Measurements from ENCODE around the gene LHFPL6.

The LHFPL6 gene

DNA sequence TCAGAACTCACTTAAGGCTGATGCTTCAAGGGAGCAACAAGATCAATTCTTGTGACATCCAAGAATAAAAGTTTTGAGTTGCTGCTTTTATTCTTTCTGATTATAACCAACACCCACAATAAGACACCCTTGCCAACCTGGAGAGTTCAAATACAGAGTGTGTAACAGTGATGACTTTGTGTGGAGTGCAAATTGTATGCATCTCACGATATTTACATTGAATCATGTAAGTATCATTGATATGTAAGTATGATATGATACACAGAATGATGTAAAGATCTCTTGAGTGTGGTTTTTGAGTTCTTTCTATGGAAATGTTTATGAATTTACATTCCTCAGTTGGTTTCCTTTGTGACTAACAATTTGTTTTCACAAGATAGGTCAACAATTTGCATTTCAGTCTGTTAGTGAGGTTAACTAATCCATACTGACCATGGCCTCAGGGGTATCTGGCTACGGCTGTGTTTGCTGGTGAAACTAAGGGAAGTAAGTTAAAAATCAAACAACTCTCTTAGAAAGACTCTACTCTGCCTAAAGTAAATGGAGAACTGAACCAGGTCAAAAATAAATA is 12.4 kb downstream of the LHFPL6 start:
- DNase-seq, result no peak

- DNase-seq, result no peak
Measured at GRCh38 chr13:39588384-39588783, 14.6 kb downstream of the LHFPL6 start.

DNA sequence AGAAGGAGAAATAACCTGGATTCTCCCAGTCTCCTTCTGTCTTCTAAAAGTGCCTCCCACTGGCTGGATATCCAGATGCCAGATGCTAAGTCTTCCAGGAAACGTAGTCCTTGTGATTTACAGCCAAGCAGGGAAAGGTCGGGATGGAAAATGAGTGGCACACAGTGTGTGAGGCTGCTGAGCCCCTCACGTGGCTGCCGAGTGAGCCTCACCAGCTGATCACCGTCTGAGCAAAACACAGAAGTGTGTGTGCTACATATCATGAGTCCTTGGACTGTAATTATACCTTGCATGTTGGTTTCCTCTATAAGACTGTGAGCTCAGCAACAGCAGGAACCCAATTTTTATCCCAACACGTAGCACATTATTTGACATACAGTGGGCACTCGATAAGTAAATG is 15.1 kb downstream of the LHFPL6 start:
- DNase-seq, result no peak

DNA sequence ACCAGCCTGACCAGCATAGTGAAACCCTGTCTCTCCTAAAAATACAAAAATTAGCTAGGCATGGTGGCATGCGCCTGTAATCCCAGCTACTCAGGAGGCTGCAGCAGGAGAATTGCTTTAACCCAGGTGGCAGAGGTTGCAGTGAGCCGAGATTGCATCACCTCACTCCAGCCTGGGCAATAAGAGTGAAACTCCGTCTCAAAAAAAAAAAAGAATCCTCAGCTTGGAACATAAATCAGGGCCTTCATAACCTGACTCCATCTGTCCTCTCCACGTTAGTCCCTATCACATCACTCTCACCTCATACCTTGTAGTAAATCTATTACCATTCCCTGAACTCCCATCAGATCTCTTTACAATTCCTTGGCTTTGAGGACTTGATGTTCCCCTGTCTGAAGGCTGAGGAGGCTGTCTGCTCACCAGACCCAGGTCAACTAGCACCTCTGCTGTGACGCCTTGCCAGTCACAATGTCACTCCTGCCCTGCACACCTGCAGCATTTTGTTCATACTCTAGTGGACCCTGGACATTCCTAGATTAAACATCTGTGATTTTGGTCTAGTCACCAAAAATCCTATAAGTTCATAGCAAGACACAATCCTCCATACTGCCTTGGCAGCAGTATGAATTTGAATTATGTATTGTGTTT is 15.9 kb downstream of the LHFPL6 start:
- DNase-seq, result no peak

DNA sequence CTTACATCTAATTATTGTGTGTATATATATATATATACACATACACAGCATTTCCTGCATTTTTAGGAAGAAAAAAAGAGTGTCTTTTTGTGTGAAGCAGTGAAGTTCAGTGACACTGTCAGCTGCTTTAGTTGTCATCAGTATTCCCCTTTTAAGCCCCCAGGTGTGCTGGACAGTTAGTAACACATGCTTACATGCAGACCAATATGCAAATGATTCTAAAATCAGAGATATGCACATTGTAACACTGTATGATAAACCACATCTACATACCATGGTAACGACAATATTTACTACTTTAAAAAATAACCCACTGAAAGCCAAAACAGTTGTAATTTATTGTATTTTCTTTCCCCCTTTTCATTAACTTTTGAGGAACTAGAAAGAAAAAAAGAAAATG is 16.8 kb downstream of the LHFPL6 start:
- no peak for DNase-seq

- no peak for DNase-seq
Measured at GRCh38 chr13:39585219-39585618, 17.8 kb downstream of the LHFPL6 start.

GRCh38 chr13:39580881-39581575 is 22.0 kb downstream of the LHFPL6 start:
- DNase-seq, result no peak

DNA sequence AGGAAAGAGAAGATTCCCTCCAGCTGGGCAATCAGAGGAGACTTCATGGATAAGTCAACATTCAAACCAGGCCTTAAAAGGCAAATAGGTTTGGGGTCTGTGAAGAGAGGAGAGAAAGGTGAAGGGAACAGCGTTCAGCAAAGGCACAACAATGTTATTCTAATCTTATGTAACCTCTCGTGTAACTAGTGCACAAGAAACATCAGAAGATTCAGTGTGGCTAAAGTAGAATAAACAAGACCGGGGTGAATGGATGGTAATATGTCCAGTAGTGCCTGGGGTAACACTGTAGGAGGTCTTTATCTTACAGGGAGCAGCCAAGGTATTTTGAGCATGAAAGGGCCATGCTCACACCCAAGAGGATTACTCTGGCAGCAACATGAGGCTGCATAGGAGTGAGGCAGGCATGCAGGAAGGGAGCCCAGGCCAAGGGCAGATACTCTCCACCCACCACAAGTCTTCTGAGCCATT is 24.1 kb downstream of the LHFPL6 start:
- DNase-seq, result no peak

DNA sequence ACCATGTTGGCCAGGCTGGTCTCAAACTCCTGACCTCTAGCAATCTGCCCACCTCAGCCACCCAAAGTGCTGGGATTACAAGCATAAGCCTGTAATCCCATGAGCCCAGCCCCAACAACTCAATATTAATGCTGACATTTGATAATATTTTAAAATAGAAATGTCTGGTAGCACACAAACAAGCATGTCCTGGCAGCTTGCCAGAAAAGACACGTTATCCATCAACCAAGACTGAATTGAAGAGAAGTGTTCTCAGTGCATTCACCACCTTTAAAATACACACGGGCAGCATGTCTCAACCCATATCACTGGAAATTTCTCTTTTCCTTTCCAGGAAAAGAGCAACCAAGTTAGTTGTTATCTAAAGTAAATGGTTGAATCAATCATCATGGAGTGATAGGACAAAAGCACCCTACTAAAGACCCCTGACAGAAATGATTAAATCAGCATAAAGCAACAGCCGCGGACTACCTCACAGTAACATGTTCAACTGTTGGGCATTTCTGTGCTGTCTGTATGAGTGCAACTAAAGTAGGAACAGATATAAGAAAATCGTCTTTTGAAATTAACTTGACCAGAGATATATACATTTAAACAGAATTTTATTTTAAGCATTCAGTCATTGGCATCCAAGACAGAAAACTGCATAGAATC is 25.0 kb downstream of the LHFPL6 start:
- no peak for DNase-seq

DNA sequence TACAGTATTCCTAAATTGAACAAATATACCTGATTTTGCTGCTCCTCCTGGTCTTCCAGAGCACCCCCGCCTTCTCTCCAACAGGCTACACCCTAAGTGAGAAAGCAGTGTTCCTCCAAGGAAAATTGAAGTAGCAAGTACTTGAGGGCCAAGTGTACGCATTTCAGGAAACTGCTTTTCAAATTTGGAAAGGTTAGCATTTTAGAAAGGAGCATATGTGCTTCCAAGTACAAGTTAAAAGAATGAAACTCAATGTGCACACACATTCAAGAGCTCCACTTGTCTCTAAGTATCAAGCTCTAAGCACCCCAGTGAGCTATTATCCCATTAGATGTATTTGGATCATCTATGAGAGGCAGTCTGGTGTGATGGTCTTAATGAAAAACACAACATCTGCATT is 25.8 kb downstream of the LHFPL6 start:
- no peak for DNase-seq

DNA sequence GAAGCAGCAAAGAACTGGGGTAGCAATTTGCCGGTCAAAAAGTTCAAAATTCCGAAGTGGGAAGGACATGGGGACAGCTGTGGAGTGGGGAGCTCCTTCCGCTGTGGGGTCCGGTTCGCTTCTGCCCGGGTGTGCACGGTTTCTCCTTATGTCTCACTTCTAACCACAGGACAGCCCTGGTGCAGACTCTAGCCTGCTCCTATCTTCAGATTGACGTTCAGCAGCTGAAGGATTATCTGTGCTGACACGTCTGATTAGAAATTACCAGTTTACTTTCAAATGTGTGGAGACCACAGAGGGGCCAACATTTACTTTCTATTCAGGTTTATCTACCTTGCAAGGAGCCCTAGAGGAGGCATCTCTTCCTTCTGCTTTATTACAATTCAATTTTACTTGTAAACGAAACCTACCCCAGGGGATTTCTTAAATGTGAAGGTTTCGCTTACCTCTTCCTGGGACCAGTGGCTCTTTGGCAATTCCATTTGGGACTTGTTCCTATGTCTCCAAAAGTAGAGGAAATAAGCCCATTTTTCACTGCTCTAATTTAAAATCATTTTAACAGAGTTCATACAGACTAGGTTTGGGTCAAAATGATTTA is 27.3 kb downstream of the LHFPL6 start:
- no peak for DNase-seq

GRCh38 chr13:39571502-39572092 is 31.4 kb downstream of the LHFPL6 start:
- no peak for DNase-seq

DNA sequence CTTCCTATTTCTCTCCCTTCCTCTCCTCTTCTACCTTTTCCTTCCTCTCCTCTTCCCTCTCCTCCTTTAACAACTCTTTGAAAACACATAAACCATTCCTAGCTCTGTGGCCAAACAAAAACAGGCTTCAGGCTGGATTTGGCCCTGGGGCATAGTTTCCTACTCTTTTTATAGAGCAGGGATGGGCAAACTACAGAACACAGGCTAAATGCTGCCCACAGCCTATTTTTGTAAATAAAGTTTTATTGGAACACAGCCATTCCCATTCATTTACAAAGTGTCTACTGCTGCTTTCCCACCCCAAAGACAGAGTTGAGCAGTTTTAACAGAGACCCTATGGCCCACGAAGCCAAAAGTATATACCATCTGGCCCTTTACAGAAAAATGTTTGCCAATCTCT is 35.4 kb downstream of the LHFPL6 start:
- DNase-seq, result no peak

DNA sequence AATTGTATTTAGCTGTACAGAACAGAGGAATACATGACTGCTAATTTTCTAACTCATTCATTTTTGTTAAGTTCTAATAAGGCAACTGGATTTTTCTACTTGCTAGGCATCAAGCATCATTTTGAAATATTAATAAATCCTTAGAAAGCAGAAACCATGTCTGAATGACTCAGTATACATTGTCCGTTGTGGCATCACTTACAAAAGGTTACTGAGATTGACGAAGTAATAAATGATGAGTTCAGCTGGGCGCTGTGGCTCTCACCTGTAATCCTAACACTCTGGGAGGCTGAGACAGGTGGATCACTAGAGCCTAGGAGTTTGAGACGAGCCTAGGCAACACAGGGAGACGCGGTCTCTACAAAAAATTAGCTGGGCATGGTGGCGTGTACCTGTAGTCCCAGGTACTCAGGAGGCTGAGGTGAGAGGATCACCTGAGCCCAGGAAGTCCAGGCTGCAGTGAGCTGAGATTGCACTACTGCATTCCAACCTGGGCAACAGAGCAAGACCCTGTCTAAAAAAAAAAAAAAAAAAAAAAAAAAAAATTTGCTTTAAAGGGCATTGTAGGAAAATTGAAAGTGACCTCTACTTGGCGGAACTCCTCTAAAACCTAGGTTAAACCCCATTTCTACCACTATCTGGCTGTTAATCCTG is 36.6 kb downstream of the LHFPL6 start:
- no peak for DNase-seq

- no peak for DNase-seq
Measured at GRCh38 chr13:39565036-39565949, 37.7 kb downstream of the LHFPL6 start.

GRCh38 chr13:39563470-39563735 is 39.6 kb downstream of the LHFPL6 start:
- DNase-seq, result no peak

DNA sequence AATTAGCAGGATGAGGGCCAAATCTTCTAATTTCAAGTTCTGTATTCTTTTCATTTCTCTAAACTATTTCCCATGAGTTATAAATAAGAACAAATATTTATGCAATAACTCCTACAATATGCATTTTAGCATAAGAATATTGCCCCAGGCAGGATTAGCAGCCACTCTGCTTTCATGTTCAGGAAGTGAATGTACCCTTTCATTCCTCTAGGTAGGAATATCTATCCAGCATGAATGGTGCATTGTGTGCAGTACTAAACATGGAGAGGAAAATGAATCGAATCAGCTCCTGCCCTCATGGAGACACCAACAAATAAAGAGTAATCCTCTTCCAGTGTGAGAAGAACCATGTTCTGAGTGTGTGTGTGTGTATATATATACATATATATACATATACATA is 41.0 kb downstream of the LHFPL6 start:
- DNase-seq, result no peak

GRCh38 chr13:39559847-39560246 is 43.1 kb downstream of the LHFPL6 start:
- DNase-seq, result no peak

- DNase-seq, result no peak
Measured at GRCh38 chr13:39557285-39557955, 45.6 kb downstream of the LHFPL6 start.

DNA sequence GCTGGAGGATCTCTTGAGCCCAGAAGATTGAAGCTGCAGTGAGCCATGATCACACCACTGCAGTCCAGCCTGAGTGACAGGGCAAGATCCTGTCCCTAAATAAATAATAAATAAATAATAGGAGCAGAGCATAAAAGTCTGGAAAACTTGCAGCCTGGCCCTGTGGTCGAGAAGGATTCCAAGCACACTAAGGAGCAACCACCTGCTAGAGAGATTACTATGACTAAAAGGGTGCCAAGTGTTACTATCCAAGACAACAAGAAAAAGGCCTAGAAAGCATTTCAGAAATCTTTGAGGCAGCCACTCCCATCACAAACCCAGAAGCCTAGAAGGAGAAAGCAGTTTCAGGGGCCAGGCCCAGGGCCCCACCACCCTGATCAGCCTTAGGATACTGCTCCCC is 46.1 kb downstream of the LHFPL6 start:
- no peak for DNase-seq

DNA sequence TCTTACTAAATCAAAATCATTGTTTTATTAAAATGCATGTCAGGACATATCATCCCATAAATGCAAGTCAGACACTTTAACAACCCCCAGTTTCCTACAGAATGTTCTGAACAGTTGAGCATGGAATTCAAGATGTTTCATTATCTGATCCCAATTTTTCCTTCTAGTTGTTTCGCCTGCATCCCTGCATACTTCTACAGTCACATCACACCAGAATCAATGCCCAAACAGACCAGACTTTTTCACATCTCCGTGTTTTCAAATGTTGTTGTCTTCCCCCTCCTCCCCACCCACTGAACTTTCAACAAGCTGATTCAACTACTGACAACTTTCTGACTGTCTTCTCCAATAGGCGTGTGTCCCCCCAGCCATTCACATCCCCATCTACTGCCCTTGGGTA is 48.6 kb downstream of the LHFPL6 start:
- no peak for DNase-seq

Data from activated naive CD4-positive, alpha-beta T cell treated with anti-CD3 and anti-CD28 coated beads, Interleukin-2, amount 50 U/mL, for 16 hours (primary cell).